Ishikawa (cell line): ENCODE results near the gene CDK7.

ENCODE experiments used
- CREB1 ChIP-seq: IDR thresholded peaks from 2 replicates; pipeline ENCODE4 v1.6.1; 2012; ENCODE audit warnings: low read depth
- MAX ChIP-seq: IDR thresholded peaks from 2 replicates; pipeline ENCODE4 v1.6.1; 2012

DNA sequence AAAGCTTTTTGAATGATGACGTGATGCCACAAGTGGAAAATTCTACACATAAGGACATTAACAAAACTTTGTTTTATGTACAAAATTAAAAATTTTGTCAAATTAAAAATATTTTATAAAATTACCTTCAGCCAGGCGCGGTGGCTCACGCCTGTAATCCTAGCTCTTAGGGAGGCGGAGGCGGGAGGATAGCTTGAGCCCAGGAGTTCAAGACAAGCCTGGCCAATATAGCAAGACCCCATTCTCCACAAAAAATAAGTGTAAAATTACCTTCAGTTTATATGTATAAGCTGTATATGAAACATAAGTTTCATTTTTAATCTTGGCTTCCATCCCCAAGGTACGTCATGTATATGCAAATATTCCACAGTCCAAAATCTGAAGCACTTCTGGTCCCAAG lies 40.9 kb downstream of the CDK7 start:
- TF ChIP-seq MAX, result no peak
- TF ChIP-seq CREB1, result no peak
